Fibroblast of lung (primary cell): Measurements from ENCODE around the gene HNRNPAB. TPM values are rescaled to one million over a fixed set of nuclear protein-coding genes. Genes with fewer than 3 reads are reported as not detected.

ENCODE experiments used
- DNase-seq, 2 donors: peaks; one replicate each; pipeline versions ENCODE4 v3.0.0 to v3.0.0-alpha.2; 2010; ENCODE audit warnings: low read depth in 2 of 2
- H2AFZ ChIP-seq: 2 replicates; pipeline ENCODE4 v1.5.1; 2012; ENCODE audit warnings: low read length, control low read depth, inconsistent platforms
- H3K27ac ChIP-seq: 2 replicates; pipeline ENCODE4 v1.5.1; 2011; ENCODE audit warnings: low read length, control low read depth; ENCODE audit not compliant: insufficient read depth
- H3K27me3 ChIP-seq: 2 replicates; pipeline ENCODE4 v1.5.1; 2011; ENCODE audit warnings: mild to moderate bottlenecking, low read length; ENCODE audit not compliant: control insufficient read depth, insufficient read depth
- H3K36me3 ChIP-seq: 2 replicates; pipeline ENCODE4 v1.5.1; 2011; ENCODE audit warnings: low read length; ENCODE audit not compliant: control insufficient read depth, insufficient read depth
- H3K4me1 ChIP-seq: 2 replicates; pipeline ENCODE4 v1.5.1; 2011; ENCODE audit warnings: low read length; ENCODE audit not compliant: control insufficient read depth, insufficient read depth; ENCODE audit errors: extremely low read depth
- H3K4me2 ChIP-seq: 2 replicates; pipeline ENCODE4 v1.5.1; 2011; ENCODE audit warnings: low read length, control low read depth; ENCODE audit not compliant: insufficient read depth; ENCODE audit errors: extremely low read depth
- H3K4me3 ChIP-seq, 4 experiments: fragments of 200-600 bp in 1 of 4; sonication (generic) in 1 of 4; replicated peaks in 1 of 4; 2 replicates each; pipeline ENCODE4 v1.5.1; 2011 to 2016; ENCODE audit warnings: low read length in 4 of 4, low read depth in 3 of 4, mild to moderate bottlenecking in 3 of 4, control low read depth in 2 of 4, inconsistent platforms in 1 of 4, mixed read lengths in 1 of 4; ENCODE audit not compliant: insufficient read depth in 1 of 4; ENCODE audit errors: control extremely low read depth in 1 of 4
- H3K79me2 ChIP-seq: 2 replicates; pipeline ENCODE4 v1.5.1; 2012; ENCODE audit warnings: mild to moderate bottlenecking, low read length, inconsistent platforms; ENCODE audit not compliant: control insufficient read depth, insufficient read depth
- H3K9ac ChIP-seq: 2 replicates; pipeline ENCODE4 v1.5.1; 2011; ENCODE audit warnings: mild to moderate bottlenecking, low read length, control low read depth; ENCODE audit not compliant: insufficient read depth
- H3K9me3 ChIP-seq: 2 replicates; pipeline ENCODE4 v1.5.1; 2012; ENCODE audit warnings: low read depth, low read length; ENCODE audit not compliant: control insufficient read depth, insufficient read depth
- H4K20me1 ChIP-seq: 2 replicates; pipeline ENCODE4 v1.5.1; 2011; ENCODE audit warnings: low read length; ENCODE audit not compliant: control insufficient read depth, insufficient read depth; ENCODE audit errors: extremely low read depth
- CTCF ChIP-seq, 2 donors: IDR thresholded peaks in 1 of 2; conservative IDR thresholded peaks in 1 of 2; 1 replicate in 1 of 2; 2 replicates in 1 of 2; pipeline ENCODE4 v1.5.1; 2011 to 2012; ENCODE audit warnings: low read length in 2 of 2, control low read depth in 1 of 2, inconsistent platforms in 1 of 2, low read depth in 1 of 2, mild to moderate bottlenecking in 1 of 2
- EZH2 ChIP-seq: IDR thresholded peaks from 2 replicates; pipeline ENCODE4 v1.5.1; 2012; ENCODE audit warnings: low read length, control low read depth, mild to moderate bottlenecking; ENCODE audit errors: missing control alignments
- polyA plus RNA-seq, 2 donors: library from polyadenylated mRNA; depleted of rRNA in 1 of 2; stranded (reverse) in 1 of 2; unstranded in 1 of 2; fragments of >200 nt; gene quantifications; 2 replicates each; pipeline ENCODE4 v1.2.1, GENCODE V29; 2011 to 2012; ENCODE audit warnings: missing spikeins in 1 of 2
- total RNA-seq: library from RNA; depleted of rRNA; stranded (reverse); fragments of >200 nt; gene quantifications from 2 replicates; pipeline ENCODE4 v1.2.1, GENCODE V29; 2014

Gene HNRNPAB
- total and polyA plus RNA-seq, 2 donors (not counting 1 experiment from before 2014, with no cell fraction given) = 23.1 to 106 TPM

- Histone ChIP-seq H4K20me1 (no peaks in the 10 kb centered on the region), H3K36me3 (no peaks in the 10 kb centered on the region), H3K27ac (no peak overlapping the region), H2AFZ (no peak overlapping the region), H3K9ac (no peak overlapping the region), H3K4me3 (peak overlapping the region in 1 of 4 experiments; percentile 12), H3K9me3 (no peaks in the 10 kb centered on the region), H3K4me1 (no peaks in the 10 kb centered on the region), H3K79me2 (no peaks in the 10 kb centered on the region), H3K4me2 (no peak overlapping the region), H3K27me3 (no peaks in the 10 kb centered on the region)
- TF ChIP-seq EZH2 (no peak), CTCF (conservative IDR thresholded peaks at IDR 0.05 in 1 of 2, IDR thresholded peaks at IDR 0.05 in 1 of 2; ENCODE audit: low read depth in 1 of 2, low read length in 2 of 2) (no peak)
- DNase-seq = peak; percentile 63 to 65
These were observed 17.9 kb upstream of the HNRNPAB start for GRCh38 chr5:178186427-178186826.

- Histone ChIP-seq H3K4me3 (peak within 1 kb of the TSS in 1 of 4 experiments; percentile 12), H3K9ac (no peak within 1 kb of the TSS)
These were observed 17.3 kb upstream of the HNRNPAB start, which contains the start of gene GMCL2 for GRCh38 chr5:178187014-178187413. GMCL2 (minus strand) TSS chr5:178187371; CDS start chr5:178187299, 72 bp downstream.

GRCh38 chr5:178189433-178189832 lies 14.9 kb upstream of the HNRNPAB start:
- Histone ChIP-seq H3K27ac (no peak overlapping the region), H3K4me3 (no peak overlapping the region), H3K9me3 (no peaks in the 10 kb centered on the region), H3K9ac (no peak overlapping the region), H3K79me2 (no peaks in the 10 kb centered on the region), H3K4me1 (no peaks in the 10 kb centered on the region), H3K36me3 (no peaks in the 10 kb centered on the region), H2AFZ (no peak overlapping the region), H4K20me1 (no peaks in the 10 kb centered on the region), H3K4me2 (no peak overlapping the region), H3K27me3 (peaks cover 10% of the 10 kb centered on the region)
- no peak for DNase-seq
- TF ChIP-seq CTCF (conservative IDR thresholded peaks at IDR 0.05 in 1 of 2, IDR thresholded peaks at IDR 0.05 in 1 of 2; ENCODE audit: low read depth in 1 of 2, low read length in 2 of 2) (no peak), EZH2 (no peak)

More at GRCh38 chr5:178187014-178187413, 17.3 kb upstream of the HNRNPAB start, which contains the start of gene GMCL2:
- no peak within 1 kb of the TSS for H3K27ac ChIP-seq
- H2AFZ ChIP-seq = no peak within 1 kb of the TSS
- no peak for DNase-seq
- no peaks in the 10 kb centered on the region for H3K4me1 ChIP-seq
- H3K9me3 ChIP-seq = no peaks in the 10 kb centered on the region
- no peaks in the 10 kb centered on the region for H4K20me1 ChIP-seq
- H3K27me3 ChIP-seq = no peaks in the 10 kb centered on the region
- no peaks in the 10 kb centered on the region for H3K79me2 ChIP-seq
- no peaks in the 10 kb centered on the region for H3K36me3 ChIP-seq
- TF ChIP-seq CTCF (conservative IDR thresholded peaks at IDR 0.05 in 1 of 2, IDR thresholded peaks at IDR 0.05 in 1 of 2; ENCODE audit: low read depth in 1 of 2, low read length in 2 of 2) (no peak), EZH2 (no peak)
- no peak within 1 kb of the TSS for H3K4me2 ChIP-seq
